Skeletal muscle tissue (tissue), 1 donor: ENCODE results near the gene IL1RAP. TPM values are rescaled to one million over a fixed set of nuclear protein-coding genes. Genes with fewer than 3 reads are reported as not detected.

ENCODE experiments used
- total RNA-seq: library from RNA; depleted of rRNA; stranded (reverse); fragments of >200 nt; gene quantifications from one replicate; pipeline ENCODE4 v1.2.3, GENCODE V29; 2014

Gene IL1RAP
- total RNA-seq, 1 donor from 2014 or later: 10.4 TPM

Other genes starting within 250 kb of the IL1RAP start
- gene CLDN1, start 191.6 kb upstream of the IL1RAP start, total RNA-seq: 1.6 TPM
- gene CLDN16, start 125.9 kb upstream of the IL1RAP start, total RNA-seq: under 0.01 TPM
- gene TMEM207, start 64.2 kb upstream of the IL1RAP start, total RNA-seq: not detected